Raji (cell line): ENCODE results near the gene ATG9B.

Experiments used
- POLR2A ChIP-seq: IDR thresholded peaks from 2 replicates; pipeline ENCODE4 v1.6.1; 2011; ENCODE audit warnings: low read depth, low read length, control low read depth; ENCODE audit not compliant: insufficient read depth

Gene ATG9B

DNA sequence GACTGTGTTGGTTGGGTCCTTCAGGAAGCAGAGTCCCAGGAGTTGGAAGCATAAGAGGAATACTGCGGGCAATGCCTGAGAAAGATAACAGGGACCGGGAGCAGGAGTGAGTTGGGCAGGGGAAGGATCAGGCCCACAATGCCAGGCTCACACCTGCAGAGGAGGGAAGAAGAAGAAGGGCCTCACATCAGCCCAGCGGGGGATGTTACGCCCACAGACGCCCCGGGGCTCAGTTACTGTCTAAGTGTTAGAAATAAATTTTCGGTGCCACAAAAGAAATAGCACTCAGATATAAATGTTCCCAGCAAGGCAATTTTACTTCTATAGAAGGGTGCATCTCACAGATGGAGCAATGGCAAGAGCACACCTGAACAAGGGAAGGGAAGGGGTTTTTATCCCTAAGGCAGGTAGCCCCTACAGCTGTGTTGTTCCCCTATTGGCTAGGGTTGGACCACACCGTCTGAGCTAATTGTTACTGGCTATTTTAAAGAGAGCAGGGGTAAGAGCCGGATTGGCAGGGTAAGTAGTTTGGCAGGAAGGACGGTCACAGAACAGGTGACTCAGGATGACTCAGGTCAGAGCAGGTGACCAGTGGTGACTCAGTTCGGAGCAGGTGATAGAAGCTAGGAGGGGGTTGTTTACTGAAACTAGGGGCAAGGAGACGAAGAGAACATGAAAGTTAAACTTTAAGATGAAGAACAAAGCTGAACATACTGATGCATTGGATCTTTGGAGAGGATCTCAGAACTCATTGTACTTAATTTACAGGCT is 33.7 kb downstream of the ATG9B start, which contains the start of gene NOS3:
Gene NOS3 (plus strand): TSS at position 602 of the 771 bp plus-strand sequence. CDS start 2,787 bp downstream, outside the sequence.
- TF ChIP-seq POLR2A = no peak

DNA sequence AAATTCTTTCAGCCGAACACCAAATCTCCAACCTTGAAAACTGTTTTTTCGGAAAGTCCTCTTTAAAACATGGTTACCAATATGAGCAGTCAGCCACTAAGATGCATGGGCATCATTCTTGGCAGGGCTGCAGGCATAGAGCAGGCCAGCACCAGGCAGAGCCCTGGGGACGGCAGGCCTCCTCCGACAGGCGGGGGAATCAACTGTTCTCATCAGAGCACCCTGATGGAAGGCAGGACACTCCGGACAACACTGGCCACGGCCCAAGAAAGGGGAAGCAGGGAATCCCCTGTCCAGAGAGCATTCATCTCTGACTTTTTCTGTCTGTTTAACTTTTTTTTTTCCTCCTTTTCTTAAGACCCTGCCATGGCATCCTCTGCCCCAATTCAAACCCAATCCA is 34.8 kb downstream of the ATG9B start:
- TF ChIP-seq POLR2A = no peak

DNA sequence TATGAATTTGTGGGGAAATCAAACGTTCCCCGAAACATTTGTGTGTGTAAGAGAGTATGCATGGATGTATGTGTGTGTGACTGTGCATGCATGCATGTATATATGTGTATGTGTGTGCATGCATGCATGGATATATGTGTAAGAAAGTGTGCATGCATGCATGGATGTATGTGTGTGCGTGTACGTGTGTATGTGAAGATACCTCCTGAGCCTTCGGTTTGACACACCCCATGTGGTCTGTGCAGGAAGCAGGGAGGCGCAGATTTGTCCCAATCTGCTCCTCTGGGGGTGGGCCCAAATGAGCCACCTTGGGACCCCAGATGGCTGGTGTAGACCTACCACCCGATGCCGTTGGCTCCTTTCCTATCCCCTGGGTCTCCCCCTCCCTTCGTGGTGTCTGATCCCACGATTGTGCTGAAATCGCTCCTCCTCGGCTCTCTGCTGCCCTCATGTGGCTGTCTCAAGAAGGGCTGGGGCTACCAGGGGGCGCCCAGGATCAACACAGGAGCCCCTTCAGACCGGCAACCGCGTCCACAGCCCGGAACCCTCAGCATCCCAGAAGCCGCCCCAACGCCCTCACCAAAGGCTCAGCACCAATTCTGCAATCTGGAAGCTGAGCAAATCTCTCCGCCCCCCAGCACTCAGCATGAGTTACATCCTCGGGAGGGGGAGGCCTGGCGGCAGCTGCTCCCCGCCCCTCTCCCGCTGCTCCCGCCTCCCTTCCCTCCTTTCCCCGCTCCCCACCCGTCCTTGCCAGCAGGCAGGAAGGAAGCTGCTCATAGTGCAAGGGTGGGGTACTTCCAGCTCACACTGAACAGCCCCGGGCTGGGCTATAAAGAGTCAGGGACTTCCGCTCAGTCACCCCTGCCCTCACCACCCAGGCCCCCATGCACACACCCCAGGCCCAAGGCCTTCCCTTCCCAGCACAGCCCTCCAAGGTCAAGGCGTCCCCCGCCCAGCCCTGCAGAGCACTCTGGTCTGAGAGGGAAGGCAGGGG is 35.8 kb downstream of the ATG9B start:
- TF ChIP-seq POLR2A = no peak

DNA sequence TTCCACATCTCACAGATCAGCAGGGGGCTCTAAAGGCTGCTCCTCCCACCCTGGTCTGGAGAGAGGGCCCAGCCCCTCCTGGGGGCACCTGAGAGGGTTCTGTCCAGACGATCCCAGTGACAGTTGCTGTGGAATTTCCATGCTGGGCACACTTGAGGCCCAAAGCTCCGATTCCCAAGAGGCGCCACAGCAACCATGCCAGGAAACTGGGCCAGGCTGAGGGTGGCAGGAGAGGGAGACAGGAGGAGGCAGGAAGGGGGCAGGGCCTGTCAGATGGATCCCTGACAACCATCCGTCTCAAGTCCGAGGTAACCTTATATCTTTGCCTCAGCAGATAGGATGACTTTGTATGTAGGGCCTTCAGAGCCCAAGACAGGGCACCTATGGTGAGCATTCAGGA is 37.7 kb downstream of the ATG9B start:
- TF ChIP-seq POLR2A = no peak

DNA sequence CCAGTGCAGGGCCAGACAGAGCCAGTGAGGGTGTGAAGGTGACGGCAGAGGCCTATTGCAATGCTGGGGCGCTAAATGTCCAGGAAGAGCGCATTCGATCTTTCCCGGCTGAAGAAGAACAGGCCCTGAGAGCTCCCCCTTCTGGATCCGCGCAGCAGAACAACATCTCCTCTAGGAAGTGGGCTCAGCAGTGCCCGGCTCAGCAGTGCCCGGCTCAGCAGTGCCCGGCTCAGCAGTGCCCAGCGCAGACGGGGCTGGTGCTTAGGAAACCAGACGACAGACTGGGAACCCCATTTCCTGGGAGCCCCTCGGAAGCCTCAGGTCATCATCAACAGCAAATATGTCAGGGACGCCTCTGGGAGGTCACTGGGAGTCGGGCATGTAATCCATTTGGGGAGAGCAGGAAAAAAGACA is 38.2 kb downstream of the ATG9B start:
- TF ChIP-seq POLR2A = no peak

DNA sequence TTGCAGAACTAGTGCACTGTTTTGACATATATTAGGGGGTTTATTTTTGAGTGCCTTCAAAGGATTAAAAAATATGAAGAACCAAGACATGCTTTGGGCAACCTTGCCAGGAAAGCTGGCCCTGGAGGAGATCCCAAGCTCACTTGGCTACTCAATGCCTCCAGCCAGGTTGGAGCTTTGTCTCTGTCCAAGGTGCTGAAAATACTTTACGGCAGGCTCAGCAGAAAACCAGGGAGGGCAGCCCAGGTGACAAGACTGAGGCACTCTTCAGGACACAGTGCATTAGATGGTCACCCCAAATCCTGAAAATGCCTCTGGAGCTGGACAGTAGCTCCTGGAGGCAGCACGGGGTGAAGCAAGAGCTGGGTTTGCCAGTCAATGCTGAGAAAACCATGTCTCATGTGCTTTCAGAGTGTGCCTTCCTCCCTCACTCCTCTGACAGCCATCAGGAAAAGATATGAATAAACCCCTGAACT is 40.4 kb downstream of the ATG9B start:
- TF ChIP-seq POLR2A = no peak

DNA sequence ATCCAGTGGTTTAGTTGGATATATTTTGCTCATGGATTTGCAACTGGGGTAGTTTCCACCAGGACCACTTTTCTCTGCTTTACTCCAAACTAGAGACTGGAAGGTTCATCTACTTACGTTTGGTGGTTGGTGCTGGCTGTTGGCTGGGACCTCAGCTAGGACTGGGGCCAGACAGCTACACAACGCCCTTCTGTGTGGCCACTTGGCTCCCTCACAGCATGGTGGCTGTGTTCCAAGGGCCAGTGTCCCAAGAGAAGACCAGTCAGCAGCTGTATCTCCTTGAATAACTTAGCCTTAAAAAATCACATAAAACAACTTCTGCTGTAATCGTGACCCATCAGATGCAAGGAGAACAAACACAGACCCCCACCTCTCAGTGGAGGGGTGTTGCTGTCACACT is 41.9 kb downstream of the ATG9B start:
- TF ChIP-seq POLR2A = no peak

DNA sequence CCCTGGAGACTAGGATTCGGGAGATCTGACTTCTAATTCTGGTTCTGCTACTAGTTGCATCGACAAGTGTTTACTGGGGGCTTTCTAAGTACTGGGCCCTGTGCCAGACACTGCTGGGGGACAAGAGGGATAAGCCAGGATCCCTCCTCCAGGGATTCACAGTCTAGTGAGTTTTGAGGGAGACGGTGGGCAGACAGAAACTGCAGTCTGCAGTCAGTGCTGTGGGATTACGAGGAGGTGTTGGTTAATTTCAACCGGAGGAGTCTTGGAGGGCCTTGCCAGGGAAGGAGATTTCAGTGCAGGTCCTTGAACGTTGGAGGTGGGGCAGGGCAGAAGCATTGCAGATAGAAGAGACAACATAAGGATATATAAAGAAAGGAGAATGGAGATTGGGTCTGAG is 42.6 kb downstream of the ATG9B start:
- TF ChIP-seq POLR2A = no peak

DNA sequence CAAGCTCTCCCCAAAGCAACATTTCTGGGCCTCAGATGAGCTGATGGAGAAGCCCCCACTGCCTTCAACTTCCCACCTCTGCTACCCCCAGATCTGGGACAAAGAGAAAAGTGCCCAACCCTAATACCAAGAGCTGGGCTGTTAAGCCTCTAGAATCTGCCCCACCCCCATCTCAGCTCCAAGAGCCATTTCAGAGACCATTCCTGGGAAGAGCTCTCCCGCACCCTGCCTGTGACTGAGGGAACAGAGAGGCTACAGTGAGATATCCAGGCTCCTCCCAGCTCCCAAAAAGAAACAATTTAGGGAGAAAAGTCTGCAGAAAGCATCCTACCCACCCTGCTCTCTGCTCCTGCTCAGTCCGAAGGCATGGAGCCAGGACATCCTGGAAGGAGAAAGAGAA is 43.6 kb downstream of the ATG9B start:
- TF ChIP-seq POLR2A = no peak

DNA sequence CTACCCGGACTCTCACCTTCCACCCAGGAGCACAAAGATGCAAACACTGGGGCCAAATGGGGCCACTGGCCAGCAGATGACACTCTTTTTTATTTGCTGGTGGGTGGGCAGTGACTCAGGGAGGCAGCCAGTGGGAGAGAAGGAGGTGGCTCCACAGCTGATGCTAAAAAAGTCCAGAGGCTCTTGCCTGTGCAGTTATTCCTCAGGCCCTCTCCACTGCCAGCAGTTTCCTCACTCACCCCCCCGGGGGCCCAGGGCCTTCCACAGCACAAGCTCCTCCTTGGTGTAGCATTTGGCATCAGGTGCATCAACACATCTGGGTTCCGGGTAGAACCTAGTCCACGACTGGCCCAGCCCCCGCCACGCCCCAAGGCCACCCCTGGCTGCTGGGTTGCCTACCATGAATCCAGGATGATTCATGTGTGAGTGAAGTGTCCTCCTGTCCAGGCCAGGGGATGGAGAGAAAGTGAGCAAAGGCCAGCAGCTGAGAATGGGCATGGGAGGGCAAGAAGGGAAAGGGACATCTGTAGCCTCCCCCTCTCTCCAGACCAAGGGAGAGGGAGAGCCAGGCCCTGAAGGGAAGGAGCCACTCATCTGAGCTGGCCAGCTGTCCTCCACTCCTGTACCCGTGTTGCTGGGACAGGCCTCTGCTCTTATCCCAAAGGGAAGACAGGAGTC is 44.4 kb downstream of the ATG9B start:
- no peak for TF ChIP-seq POLR2A

DNA sequence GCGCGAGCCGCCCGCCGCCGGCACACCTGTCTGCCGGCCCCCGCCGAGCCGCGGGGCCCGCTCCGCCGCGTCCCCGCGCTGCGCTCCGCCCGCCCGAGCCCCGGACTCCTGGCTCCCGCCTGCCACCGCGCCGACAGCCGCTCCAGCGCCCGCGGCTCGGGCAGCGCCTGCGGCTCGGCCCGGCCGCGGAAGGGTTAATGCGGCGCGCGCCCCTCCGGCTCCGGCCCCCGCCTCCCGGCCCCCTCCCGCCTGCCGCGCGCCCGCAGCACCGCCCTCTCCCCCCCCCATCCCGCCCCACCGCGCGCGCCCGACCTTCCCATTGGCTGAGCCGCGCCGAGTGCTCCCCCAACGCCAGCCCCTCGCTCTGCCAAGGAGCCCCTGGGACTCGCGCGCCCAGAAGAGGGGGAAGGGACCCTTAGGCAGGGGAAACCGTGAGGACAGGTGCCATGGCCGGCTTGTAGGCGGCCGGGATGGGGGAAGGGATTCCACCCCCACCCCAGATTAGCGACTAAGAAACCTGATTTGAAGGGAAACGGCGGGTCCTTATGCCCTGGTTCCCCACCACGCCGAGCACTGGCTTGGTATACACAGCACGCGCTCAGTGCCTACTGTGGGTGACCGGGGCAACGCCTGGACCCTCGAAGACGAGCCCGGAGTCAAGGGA is 46.0 kb downstream of the ATG9B start, which contains the start of gene KCNH2:
Gene KCNH2 (minus strand): TSS at position 196 of the 664 bp plus-strand sequence. CDS start 408 bp downstream, outside the sequence.
- TF ChIP-seq POLR2A = peak; percentile 65

DNA sequence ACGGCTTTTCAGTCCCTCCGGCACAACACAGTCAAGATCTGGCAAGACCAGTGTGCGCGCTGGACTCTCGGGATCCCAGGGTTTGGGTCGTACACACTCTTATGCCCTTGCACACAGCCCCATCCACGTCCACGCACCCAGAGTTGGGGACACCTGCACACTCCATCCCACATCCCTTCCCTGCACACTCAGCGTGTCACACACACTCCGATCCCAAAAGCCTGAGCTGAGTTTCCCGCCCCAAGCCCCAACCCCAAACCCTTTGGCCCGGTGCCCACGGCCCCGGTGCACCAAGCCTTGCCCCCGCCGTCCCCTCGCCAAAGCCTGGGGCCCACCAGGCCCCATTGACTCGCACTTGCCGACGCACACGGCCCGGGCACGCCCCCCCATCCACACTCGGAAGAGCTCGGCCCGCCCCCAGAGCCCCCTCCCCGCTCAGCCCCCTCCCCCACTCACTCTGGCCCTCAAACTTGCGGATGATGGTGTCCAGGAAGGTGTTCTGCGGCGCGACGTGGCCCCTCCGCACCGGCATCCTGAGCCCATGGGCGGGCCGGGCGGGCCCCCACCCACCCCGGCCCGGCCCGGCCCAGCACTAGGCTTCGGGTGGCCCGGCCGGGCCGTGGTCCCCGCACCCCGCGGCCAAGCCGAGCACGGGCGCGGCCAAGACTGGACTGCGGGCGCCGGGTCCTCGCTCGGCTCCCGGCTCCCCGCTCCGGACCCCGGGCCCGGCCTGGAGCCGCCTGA is 46.7 kb downstream of the ATG9B start:
- no peak for TF ChIP-seq POLR2A

DNA sequence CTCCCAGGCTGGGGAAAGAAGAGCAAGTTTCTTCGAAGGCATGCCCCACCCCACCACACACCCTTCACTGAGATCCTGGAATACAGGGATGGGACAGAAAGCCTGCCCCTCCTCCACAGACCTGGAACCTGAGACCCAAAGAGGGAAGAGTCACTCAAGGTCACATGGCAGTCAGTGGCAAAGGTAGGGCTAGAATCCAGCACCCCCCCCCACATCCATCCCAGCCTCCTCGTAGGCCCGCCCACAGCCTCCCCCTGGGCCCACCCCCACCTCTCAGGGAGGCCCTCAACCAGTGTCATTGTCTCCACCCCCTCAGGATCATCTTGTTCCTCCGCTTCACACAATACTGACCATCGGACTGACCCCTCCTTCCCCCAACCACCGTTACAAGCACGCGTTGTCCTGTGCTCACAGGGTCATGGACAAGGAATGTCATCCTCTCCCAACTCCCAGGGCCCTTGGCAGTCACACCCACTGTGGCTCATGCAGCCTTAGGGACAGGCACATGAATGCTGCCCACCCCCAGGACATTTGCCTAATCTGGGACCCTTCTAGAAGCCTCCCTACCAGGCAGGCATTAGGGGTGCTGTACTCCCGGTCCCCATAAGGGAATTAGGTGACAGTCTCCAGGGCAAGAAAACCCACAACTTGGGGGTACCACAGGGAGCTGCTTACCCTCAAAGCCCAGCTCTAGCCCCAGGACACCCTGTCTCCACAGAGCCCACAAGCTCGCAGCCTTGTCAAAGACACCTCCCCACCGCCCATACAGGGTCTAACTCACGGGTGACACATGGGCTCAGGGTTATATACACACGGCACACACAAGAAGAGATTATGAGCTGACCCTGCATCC is 47.5 kb downstream of the ATG9B start:
- TF ChIP-seq POLR2A = 0 out of 2 replicates have a peak, but pooled peaks have one; percentile 6
